Activated CD4-positive, alpha-beta T cell treated with anti-CD3 and anti-CD28 coated beads, Interleukin-2, Interleukin-4, amounts not matched to agents 100 ng/mL and 50 ng/mL, durations not matched to agents 16 hours and 8 hours (primary cell): ENCODE measurements around the gene RAB33B.

Experiments used
- DNase-seq: peaks from one replicate; pipeline ENCODE4 v3.0.0-alpha.2; 2020; ENCODE audit warnings: low spot score

RAB33B gene

GRCh38 chr4:139508581-139509237 is 54.8 kb downstream of the RAB33B start:
- DNase-seq: no peak

GRCh38 chr4:139509727-139510410 is 55.9 kb downstream of the RAB33B start:
- no peak for DNase-seq

GRCh38 chr4:139511320-139511719 is 57.4 kb downstream of the RAB33B start:
- DNase-seq: no peak

GRCh38 chr4:139514382-139515059 is 60.6 kb downstream of the RAB33B start:
- DNase-seq: no peak

GRCh38 chr4:139515531-139515958 is 61.6 kb downstream of the RAB33B start:
- no peak for DNase-seq

- DNase-seq: no peak
Observed at GRCh38 chr4:139521754-139522401, 68.0 kb downstream of the RAB33B start.

DNA sequence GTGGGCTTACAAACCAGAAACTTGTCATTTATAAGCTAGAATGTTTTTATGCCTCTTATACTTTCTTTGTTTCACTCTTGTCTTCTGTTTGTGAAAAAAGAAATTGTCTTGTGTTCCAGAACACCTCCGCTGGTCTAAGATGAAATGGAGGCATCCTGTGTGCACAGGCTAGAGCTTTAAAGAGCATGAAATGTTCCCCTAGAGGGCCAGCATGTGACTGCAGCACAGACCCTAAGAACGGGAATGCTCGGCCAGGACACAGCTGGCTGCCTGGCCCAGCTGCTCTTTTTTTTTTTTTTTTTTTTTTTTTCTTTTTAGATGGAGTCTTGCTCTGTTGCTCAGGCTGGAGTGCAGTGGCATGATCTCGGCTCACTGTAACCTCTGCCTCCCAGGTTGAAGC is 68.5 kb downstream of the RAB33B start:
- no peak for DNase-seq

GRCh38 chr4:139523076-139523475 is 69.2 kb downstream of the RAB33B start:
- DNase-seq: no peak

- DNase-seq: no peak
Observed at GRCh38 chr4:139524062-139524631, 70.2 kb downstream of the RAB33B start.

DNA sequence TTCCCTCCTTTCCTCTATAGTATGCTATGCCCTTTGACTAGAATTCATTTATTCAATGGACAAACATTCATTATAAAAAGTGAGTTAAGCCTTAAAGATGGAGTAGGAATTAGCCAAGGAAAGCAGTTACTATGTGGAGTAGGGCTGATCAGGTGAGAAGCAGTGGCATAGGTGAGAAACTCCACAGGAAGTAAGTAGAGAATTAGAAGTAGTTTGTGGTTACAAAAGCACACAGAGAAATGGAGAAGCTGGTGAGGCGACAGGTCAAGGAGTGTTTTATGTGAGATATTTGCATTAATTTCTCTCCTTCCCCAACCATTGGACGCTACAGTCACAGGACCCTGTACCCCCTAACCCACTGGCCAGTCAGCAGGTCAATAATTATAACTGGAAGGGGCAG is 71.5 kb downstream of the RAB33B start:
- no peak for DNase-seq
